Fibroblast of the conjunctiva (primary cell): ENCODE results near the gene ZNF488.
A peak's percentile ranks its signal among the peaks of the same experiment; 100 is the strongest.
"Not testable (repeated sequence)": the region's sequence is repeated elsewhere in the genome, so short reads cannot be mapped to it uniquely, and the experiment has no call there.

Experiments used
- DNase-seq: peaks from one replicate; pipeline ENCODE4 v3.0.0-alpha.2; 2010; ENCODE audit warnings: low read depth

ZNF488 gene

GRCh38 chr10:47384148-47384921 is at the start of gene ZNF488:
Gene ZNF488 (minus strand): TSS chr10:47384293. CDS start chr10:47368829, 15,464 bp downstream.
- peak; percentile 51 for DNase-seq

GRCh38 chr10:47425813-47426419 is 41.8 kb upstream of the ZNF488 start:
- no peak for DNase-seq

DNA sequence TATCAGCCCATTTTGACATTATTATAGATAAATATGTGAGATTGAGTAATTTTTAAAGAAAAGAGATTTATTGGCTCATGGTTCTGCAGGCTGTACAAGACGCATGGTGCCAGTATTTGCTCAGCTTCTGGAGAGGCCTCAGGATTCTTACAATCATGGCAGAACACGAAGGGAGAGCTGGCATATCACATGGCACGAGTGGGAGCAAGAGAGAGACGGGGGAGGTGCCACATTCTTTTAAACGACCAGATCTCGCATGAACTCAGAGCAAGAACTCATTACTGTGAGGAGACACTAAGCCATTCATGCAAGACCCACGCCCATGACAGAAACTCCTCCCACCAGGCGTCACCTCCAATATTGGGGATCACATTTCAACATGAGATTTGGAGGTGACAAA is 40.1 kb upstream of the ZNF488 start:
- no peak for DNase-seq

DNA sequence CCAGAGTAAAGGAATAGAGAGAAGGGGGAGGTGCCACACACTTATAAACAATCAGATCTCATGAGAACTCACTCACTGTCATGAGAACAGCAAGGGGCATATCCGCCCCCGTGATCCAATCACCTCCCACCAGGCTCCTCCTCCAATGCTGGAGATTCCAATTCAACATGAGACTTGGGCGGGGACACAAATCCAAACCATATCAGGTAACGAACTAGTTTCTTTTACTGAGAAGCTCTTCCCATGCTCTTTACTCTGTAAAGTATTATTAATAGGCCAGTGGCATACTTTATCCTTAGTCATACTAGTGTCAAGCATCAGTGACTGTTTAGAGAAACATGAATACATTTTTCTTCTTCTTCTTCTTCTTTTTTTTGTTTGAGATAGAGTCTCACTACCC is 39.4 kb upstream of the ZNF488 start:
- DNase-seq: no peak

GRCh38 chr10:47421057-47421952 is 37.2 kb upstream of the ZNF488 start:
- DNase-seq: no peak

- DNase-seq: no peak
These were observed 36.4 kb upstream of the ZNF488 start for GRCh38 chr10:47420305-47421056.

DNA sequence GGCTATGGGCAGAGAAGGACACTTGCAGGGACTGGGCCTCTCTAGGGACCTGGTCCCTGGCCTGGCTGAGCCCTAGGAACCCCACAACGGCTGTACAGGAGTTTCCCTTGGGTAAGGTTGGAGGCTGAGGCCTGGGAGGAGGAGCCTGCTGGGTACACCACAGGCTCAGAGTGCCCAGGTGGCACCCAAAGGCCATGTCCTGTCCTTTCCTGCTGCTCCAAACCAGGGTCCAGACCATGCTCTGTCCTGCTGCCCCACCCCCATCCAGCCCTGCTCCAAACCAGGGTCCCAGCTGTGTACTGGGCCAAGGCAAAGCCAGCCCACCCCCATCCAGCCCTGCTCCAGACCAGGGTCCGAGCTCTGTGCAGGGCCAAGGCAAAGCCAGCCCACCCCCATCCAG is 35.3 kb upstream of the ZNF488 start:
- DNase-seq: no peak

DNA sequence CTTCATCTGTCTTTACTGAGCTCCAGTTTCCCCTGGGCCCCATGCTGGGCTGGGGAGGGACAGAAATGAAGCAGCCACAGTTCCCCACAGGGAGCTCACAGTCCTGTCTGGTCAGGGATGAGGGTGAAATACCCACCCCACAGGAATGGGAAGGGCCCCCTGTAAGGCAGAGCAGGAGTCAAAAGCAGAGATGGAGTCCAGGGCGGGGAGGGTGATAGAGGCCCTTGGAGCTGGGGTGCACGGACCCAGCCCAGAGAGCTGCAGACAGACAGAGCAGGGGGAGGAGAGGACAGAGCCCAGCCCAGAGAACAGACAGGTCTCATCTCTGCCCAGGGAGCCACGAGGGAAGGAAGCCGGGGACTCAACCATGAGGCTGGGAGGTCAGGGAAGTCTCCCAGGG is 34.9 kb upstream of the ZNF488 start:
- no peak for DNase-seq

DNA sequence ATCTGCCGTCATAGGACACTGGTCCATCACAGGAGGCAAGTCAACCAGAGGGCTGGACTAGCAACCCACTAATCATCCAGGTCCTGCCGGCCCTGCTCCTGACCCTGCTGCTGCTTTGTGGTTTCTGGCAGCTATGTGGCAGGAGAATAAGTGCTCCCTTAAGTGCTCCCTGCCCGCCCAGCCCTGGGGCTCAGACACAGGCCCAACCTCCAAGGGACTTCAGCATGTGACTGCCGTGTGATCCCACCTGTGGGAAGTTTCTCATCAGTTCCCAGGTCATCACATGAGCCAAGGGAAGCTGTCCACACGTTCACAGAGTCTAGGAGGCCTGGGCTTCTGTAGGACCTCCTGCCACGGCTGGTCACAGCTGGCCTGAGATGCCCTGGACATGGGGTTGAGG is 34.2 kb upstream of the ZNF488 start:
- no peak for DNase-seq

DNA sequence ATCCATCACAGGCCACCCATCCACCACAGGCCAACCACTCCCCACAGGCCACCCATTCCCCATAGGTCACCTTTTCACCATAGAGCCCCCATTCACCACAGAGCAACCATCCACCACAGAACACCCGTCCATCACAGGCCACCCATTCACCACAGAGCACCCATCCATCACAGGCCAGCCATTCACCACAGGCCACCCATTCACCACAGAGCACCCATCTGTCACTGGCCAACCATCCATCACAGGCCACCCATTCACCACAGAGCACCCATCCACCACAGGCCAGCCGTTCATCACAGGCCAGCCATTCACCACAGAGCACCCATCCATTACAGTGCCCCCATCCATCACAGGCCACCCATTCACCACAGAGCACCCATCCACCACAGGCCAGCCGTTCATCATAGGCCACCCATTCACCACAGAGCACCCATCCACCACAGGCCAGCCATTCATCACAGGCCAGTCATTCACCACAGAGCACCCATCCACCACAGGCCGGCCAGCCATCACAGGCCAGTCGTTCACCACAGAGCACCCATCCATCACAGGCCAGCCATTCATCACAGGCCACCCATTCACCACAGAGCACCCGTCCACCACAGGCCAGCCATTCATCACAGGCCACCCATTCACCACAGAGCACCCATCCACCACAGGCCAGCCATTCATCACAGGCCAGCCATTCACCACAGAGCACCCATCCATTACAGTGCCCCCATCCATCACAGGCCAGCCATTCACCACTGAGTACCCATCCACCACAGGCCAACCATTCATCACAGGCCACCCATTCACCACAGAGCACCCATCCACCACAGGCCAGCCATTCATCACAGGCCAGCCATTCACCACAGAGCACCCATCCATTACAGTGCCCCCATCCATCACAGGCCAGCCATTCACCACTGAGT is 32.5 kb upstream of the ZNF488 start:
- DNase-seq: not testable (repeated sequence)

GRCh38 chr10:47415520-47416304 is 31.6 kb upstream of the ZNF488 start:
- DNase-seq: no peak

- DNase-seq: no peak
These were observed 30.8 kb upstream of the ZNF488 start for GRCh38 chr10:47414752-47415519.

- no peak for DNase-seq
These were observed 30.1 kb upstream of the ZNF488 start for GRCh38 chr10:47414227-47414592.

DNA sequence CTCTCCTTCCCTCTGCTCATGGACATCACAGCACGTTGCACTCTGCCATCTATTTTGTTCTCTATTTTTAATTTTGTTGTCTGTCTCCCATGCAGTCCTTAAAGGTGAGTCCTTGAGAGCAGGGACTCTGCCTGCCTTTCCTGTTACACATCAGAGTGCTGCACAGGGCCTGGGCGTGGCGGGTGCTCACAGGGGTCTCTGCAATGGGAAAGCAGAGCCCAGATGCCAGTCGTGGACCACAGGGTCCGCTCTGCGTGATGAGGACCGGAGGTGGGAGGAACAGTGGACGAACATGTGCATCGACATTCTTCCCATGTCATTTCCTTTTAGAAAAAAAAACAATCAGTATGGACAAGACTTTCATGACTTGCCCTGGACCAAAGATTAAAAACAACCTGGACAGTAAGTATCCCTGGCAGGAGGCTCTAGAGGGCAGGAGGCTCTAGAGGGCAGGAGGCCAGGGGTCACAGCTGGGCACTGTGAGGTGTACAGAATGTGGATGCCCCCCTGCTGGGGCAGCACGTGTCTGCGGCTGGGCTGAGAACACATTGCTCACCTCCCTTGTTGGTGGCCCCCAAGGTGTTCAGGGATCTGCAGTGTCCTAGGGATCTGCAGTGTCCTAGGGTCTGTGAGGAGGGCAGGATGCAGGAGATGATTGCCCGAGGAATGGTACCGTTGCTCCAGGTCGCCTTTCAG is 29.6 kb upstream of the ZNF488 start:
- no peak for DNase-seq

DNA sequence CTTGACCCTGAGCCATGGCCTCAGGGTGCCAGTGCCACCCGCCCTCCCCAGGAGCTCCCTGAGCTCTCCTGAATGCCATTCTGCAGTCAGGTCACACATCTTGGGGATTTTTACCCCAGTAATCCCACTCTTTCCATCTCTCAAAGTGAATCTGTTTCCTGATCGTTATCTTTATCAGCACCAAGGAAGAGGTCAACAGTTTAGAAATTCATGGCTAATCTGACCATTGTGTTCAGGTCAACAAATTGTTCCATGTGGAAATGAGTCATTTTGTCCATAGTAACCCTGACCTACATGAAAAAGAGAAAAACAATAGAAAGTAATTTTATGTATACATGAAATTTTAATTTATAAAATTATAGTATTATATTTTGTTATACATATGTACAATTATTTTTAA is 28.8 kb upstream of the ZNF488 start:
- DNase-seq: no peak

- no peak for DNase-seq
These were observed 28.2 kb upstream of the ZNF488 start for GRCh38 chr10:47412177-47412730.

DNA sequence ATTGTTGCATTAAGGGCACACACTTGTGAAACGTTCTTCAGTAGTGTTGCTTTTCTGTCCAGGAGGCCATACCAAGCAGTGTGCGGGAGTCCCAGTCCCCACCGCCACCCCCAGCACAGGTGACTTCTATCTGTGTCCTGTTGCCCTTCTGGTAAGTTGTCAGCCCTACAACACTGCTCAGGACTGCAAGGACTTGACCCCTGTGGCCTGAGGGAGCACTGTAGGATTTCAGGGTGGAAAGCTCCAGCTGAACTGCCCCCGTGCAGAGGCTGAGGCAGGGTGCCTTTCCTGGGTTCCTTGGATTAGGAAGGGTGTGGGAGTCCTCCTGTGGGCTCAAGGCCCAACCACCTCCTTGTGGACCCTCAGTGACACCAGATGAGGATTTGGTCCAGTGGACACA is 26.8 kb upstream of the ZNF488 start:
- no peak for DNase-seq

GRCh38 chr10:47410271-47410670 is 26.2 kb upstream of the ZNF488 start:
- DNase-seq: no peak

GRCh38 chr10:47409866-47410256 is 25.8 kb upstream of the ZNF488 start:
- no peak for DNase-seq
